Testis (tissue), 3 donors: ENCODE data around the gene CPA4. TPM values are rescaled to one million over a fixed set of nuclear protein-coding genes. Genes with fewer than 3 reads are reported as not detected.

Experiments used
- DNase-seq: peaks from one replicate; pipeline ENCODE4 v3.0.0-alpha.2; 2019
- H3K27ac ChIP-seq, 2 donors: fragments of 200-600 bp; sonication (generic); one replicate each; pipeline ENCODE4 v1.5.1; 2019
- H3K27me3 ChIP-seq: fragments of 200-600 bp; sonication (generic); one replicate; pipeline ENCODE4 v1.5.1; 2019
- H3K36me3 ChIP-seq: fragments of 200-600 bp; sonication (generic); one replicate; pipeline ENCODE4 v1.5.1; 2017; ENCODE audit warnings: low read depth; ENCODE audit errors: missing control alignments
- H3K4me1 ChIP-seq: fragments of 200-600 bp; sonication (generic); one replicate; pipeline ENCODE4 v1.5.1; 2019
- H3K4me3 ChIP-seq, 2 donors: fragments of 200-600 bp; sonication (generic); one replicate each; pipeline ENCODE4 v1.5.1; 2017 to 2019
- H3K9me3 ChIP-seq: fragments of 200-600 bp; sonication (generic); one replicate; pipeline ENCODE4 v1.5.1; 2017
- CTCF ChIP-seq, 3 experiments: fragments of 450-650 bp in 2 of 3; fragments of 200-600 bp in 1 of 3; sonication (generic) in 1 of 3; IDR thresholded peaks; one replicate each; pipeline ENCODE4 v1.5.1; 2016 to 2019; ENCODE audit warnings: antibody characterized with exemption in 3 of 3, mild to moderate bottlenecking in 2 of 3, moderate library complexity in 1 of 3
- POLR2A ChIP-seq: fragments of 450-650 bp; IDR thresholded peaks from one replicate; pipeline ENCODE4 v1.6.1; 2017; ENCODE audit warnings: antibody characterized with exemption, mild to moderate bottlenecking, moderate library complexity
- WGBS, 2 donors: methylation state at CpG; one replicate each; pipeline ENCODE4 v1.1.5; 2018; 5-methylcytosine and 5-hydroxymethylcytosine counted together
- intact Hi-C: fragments of 100-400 bp; cut with DNase I; formaldehyde crosslinking; loops from one replicate; pipeline ENCODE4 v1.15.1; 2023; ENCODE audit warnings: low total_unique reads
- polyA plus RNA-seq: library from polyadenylated mRNA; stranded (reverse); fragments of 350-450 nt; fragmentation: Illumina TruSeq; extraction: RNeasy Lipid Tissue Mini Kit (QIAGEN cat#74804); gene quantifications from one replicate; pipeline ENCODE4 v1.2.3, GENCODE V29; 2014; ENCODE audit warnings: low read depth, low replicate concordance; ENCODE audit not compliant: insufficient read depth
- total RNA-seq, 2 donors: library from RNA; depleted of rRNA; stranded (reverse); fragments of >200 nt; gene quantifications; one replicate each; pipeline ENCODE4 v1.2.3, GENCODE V29; 2016

CPA4 gene
- total and polyA plus RNA-seq, 3 donors from 2014 or later: 0.31 to 0.94 (median 0.68) TPM

- no peaks in the 10 kb centered on the region for H3K4me1 ChIP-seq
- H3K27me3 ChIP-seq: no peaks in the 10 kb centered on the region
- TF ChIP-seq CTCF (IDR thresholded peaks at IDR 0.05): no peak
- no peak for TF ChIP-seq POLR2A
- WGBS, 2 donors: 92 to 98% methylated on average over 5 of the region's 5 CpGs
- no peak overlapping the region for H3K27ac ChIP-seq
- no peak for DNase-seq
- H3K36me3 ChIP-seq: no peaks in the 10 kb centered on the region
- no peaks in the 10 kb centered on the region for H3K9me3 ChIP-seq
- intact Hi-C loops: no loop called here
- H3K4me3 ChIP-seq: no peak overlapping the region
Measured at GRCh38 chr7:130303982-130304381, 11.0 kb downstream of the CPA4 start.

GRCh38 chr7:130304878-130305277 lies 11.9 kb downstream of the CPA4 start:
- no peak for TF ChIP-seq CTCF (IDR thresholded peaks at IDR 0.05)
- TF ChIP-seq POLR2A: no peak
- H3K4me1 ChIP-seq: no peaks in the 10 kb centered on the region
- no peak overlapping the region for H3K4me3 ChIP-seq
- DNase-seq: no peak
- H3K9me3 ChIP-seq: no peaks in the 10 kb centered on the region
- WGBS, 2 donors: 88 to 90% methylated on average over 3 of the region's 3 CpGs
- no peaks in the 10 kb centered on the region for H3K36me3 ChIP-seq
- H3K27ac ChIP-seq: no peak overlapping the region
- H3K27me3 ChIP-seq: no peaks in the 10 kb centered on the region
- intact Hi-C loops: no loop called here

DNA sequence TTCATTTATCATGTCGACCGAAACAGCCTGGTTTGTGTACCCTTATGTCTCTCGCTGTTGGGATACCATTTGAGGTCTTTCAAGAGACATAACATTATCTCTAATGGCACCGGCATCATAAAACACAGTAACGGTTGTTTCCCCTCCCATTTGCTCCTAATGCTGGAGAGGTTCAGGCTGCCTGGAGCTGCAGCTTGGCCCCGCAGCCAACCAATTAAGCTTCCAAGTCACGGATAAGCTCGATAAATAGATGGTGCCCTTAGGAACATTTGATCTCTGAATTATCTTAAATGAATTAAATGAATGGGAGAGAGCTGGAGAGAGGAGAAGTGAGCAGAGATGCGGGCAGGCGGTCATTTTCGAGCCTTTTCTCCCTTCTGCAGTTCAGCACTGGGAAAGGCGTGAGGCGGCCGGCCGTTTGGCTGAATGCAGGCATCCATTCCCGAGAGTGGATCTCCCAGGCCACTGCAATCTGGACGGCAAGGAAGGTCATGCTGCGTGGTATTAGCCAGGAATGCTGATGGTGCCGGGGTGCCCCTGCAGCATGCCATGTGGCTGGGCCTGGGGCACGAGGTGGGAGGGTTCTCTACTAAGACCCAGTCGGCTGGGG lies 12.6 kb downstream of the CPA4 start:
- Histone ChIP-seq H3K27me3 (no peaks in the 10 kb centered on the region), H3K9me3 (no peaks in the 10 kb centered on the region), H3K4me3 (no peak overlapping the region), H3K27ac (no peak overlapping the region), H3K36me3 (no peaks in the 10 kb centered on the region), H3K4me1 (no peaks in the 10 kb centered on the region)
- no peak for DNase-seq
- TF ChIP-seq POLR2A: no peak
- no peak for TF ChIP-seq CTCF (IDR thresholded peaks at IDR 0.05)
- intact Hi-C loops: no loop called here
- WGBS, 2 donors: 71 to 76% methylated on average over 21 of the region's 21 CpGs

GRCh38 chr7:130309986-130310385 lies 17.0 kb downstream of the CPA4 start:
- H3K36me3 ChIP-seq: no peaks in the 10 kb centered on the region
- whole genome bisulfite sequencing, 2 donors: 83 to 93% methylated on average over 6 of the region's 6 CpGs
- intact Hi-C loops: no loop called here
- no peaks in the 10 kb centered on the region for H3K4me1 ChIP-seq
- H3K4me3 ChIP-seq: no peak overlapping the region
- H3K27ac ChIP-seq: no peak overlapping the region
- no peaks in the 10 kb centered on the region for H3K9me3 ChIP-seq
- TF ChIP-seq CTCF (IDR thresholded peaks at IDR 0.05) (no peak), POLR2A (no peak)
- no peaks in the 10 kb centered on the region for H3K27me3 ChIP-seq
- no peak for DNase-seq

- Histone ChIP-seq H3K4me3 (no peak overlapping the region), H3K27ac (no peak overlapping the region), H3K9me3 (no peaks in the 10 kb centered on the region), H3K27me3 (no peaks in the 10 kb centered on the region), H3K36me3 (no peaks in the 10 kb centered on the region), H3K4me1 (no peaks in the 10 kb centered on the region)
- no peak for DNase-seq
- WGBS, 2 donors: 71 to 77% methylated on average over 6 of the region's 6 CpGs
- no peak for TF ChIP-seq POLR2A
- intact Hi-C loops: no loop called here
Measured at GRCh38 chr7:130314305-130314704, 21.3 kb downstream of the CPA4 start.
